Measurements from ENCODE around the gene GREB1L. TPM values are rescaled to one million over a fixed set of nuclear protein-coding genes. Genes with fewer than 3 reads are reported as not detected.

Gene GREB1L
- total and polyA plus RNA-seq, 9 of the 15 experiments (the other 6 are each of a cell fraction or from before 2014, with no cell fraction given): 0.03 TPM; not detected in 8

- TF ChIP-seq L3MBTL2 (IDR thresholded peaks at IDR 0.05) (no peak), TCF7L2 (IDR thresholded peaks at IDR 0.05; ENCODE audit: low read depth, low read length) (no peak), ZNF589 (CRISPR knock-in tag; IDR thresholded peaks at IDR 0.05; ENCODE audit: low read depth) (no peak), PHB (CRISPR knock-in tag; IDR thresholded peaks at IDR 0.05) (no peak), C11orf30 (IDR thresholded peaks at IDR 0.05; ENCODE audit: low read depth) (no peak), E4F1 (CRISPR knock-in tag; IDR thresholded peaks at IDR 0.05; ENCODE audit: borderline replicate concordance) (no peak), NCOA4 (IDR thresholded peaks at IDR 0.05; ENCODE audit: partially characterized antibody) (no peak), DEAF1 (CRISPR knock-in tag; IDR thresholded peaks at IDR 0.05) (no peak), HOXB6 (CRISPR knock-in tag; IDR thresholded peaks at IDR 0.05; ENCODE audit: borderline replicate concordance) (no peak), FOXM1 (IDR thresholded peaks at IDR 0.05; ENCODE audit: low read depth) (no peak), FOXM1 (CRISPR knock-in tag; IDR thresholded peaks at IDR 0.05; ENCODE audit: low read depth) (no peak), HCFC1 (IDR thresholded peaks at IDR 0.05; ENCODE audit: low read depth, low read length) (no peak)
- Histone ChIP-seq H3K9me3 (replicated peaks; ENCODE audit: control insufficient read depth, insufficient read depth, low read depth, low read length) (no peaks in the 10 kb centered on the region), H3K27me3 (ENCODE audit: control insufficient read depth in 2 of 2, insufficient read depth in 2 of 2, low read length in 2 of 2) (peaks cover 0 to 4% of the 10 kb centered on the region in 2 experiments; a peak in 2 of 5 replicates), H3K4me3 (no peak overlapping the region), H3K4me2 (ENCODE audit: insufficient read depth, low read length) (no peak overlapping the region), H3K9me1 (ENCODE audit: control insufficient read depth, insufficient read depth, low read length) (no peaks in the 10 kb centered on the region), H3K9ac (ENCODE audit: insufficient read depth in 1 of 2, low read depth in 2 of 2, low read length in 2 of 2) (no peak overlapping the region), H3K4me1 (replicated peaks in 1 of 2; ENCODE audit: control insufficient read depth in 2 of 2, insufficient read depth in 2 of 2, low read length in 2 of 2) (no peaks in the 10 kb centered on the region), H3K79me2 (ENCODE audit: control insufficient read depth, insufficient read depth, low read length) (no peaks in the 10 kb centered on the region), H3K27ac (ENCODE audit: extremely low read depth, low read depth, low read length) (no peak overlapping the region), H4K20me1 (replicated peaks; ENCODE audit: control insufficient read depth, insufficient read depth, low read length) (no peaks in the 10 kb centered on the region), H3K36me3 (ENCODE audit: control insufficient read depth, insufficient read depth, low read length) (no peaks in the 10 kb centered on the region), H2AFZ (ENCODE audit: low read depth, low read length) (no peak overlapping the region)
- no peak for ATAC-seq
- WGBS (ENCODE audit: insufficient coverage, low coverage, missing lambda C conversion rate): 3% methylated on average over 2 of the region's 2 CpGs
- ChIA-PET POLR2A (interaction anchor here (0.6 kb wide), 1 partner anchor 141 kb away, joined by 3 read pairs; no protein-coding TSS in a partner anchor), CTCF (ENCODE audit: low intra/inter-chr PET ratio) (no interaction called here)
- intact Hi-C loops (cut with micrococcal nuclease): no loop called here
- FAIRE-seq: no peak
- no TSS peak for BruUV-seq (replicated peaks)
- no peak for DNase-seq (ENCODE audit: extremely low read depth in 1 of 4, low spot score in 3 of 4)
- in situ Hi-C loops (cut with MboI): no loop called here
These were observed 230.7 kb downstream of the GREB1L start for GRCh38 chr18:21472741-21473140.
